MCF 10A (cell line): Measurements from ENCODE around the gene ZNF480. TPM values are rescaled to one million over a fixed set of nuclear protein-coding genes. Genes with fewer than 3 reads are reported as not detected.
A peak's percentile ranks its signal among the peaks of the same experiment; 100 is the strongest.
"Not testable (repeated sequence)": the region's sequence is repeated elsewhere in the genome, so short reads cannot be mapped to it uniquely, and the experiment has no call there.

Source experiments
- Bru-seq: library from RNA; stranded (reverse); fragments of 400-500 nt; gene quantifications from one replicate; lab custom pipeline; 2021; lab: Mats Ljungman, UMichigan
- BruChase-seq, 2 experiments: library from RNA; stranded (reverse); fragments of 400-500 nt; gene quantifications; one replicate each; lab custom pipeline; 2021; lab: Mats Ljungman, UMichigan
- BruUV-seq: library from RNA; stranded (reverse); fragments of 400-500 nt; replicated peaks from 2 replicates; lab custom pipeline; 2021; lab: Mats Ljungman, UMichigan
- CTCF ChIA-PET: fragments of 300-600 bp; sonication (Branson Sonifier 250); formaldehyde crosslinking; extraction: SDS; loops from one replicate; lab custom pipeline; 2021; ENCODE audit warnings: antibody characterized with exemption, inconsistent platforms; lab: Yijun Ruan, JAX
- POLR2A ChIA-PET: fragments of 300-600, 350-650 bp; sonication (Branson Sonifier 250); formaldehyde crosslinking; extraction: SDS; loops from one replicate; lab custom pipeline; 2020; ENCODE audit warnings: antibody characterized with exemption, inconsistent platforms; lab: Yijun Ruan, JAX
- DNase-seq: peaks from one replicate; pipeline ENCODE4 v3.0.0-alpha.2; 2018; ENCODE audit not compliant: unreplicated experiment
- H3K27ac Mint-ChIP-seq: one replicate; pipeline ENCODE4 v1.8.0; 2022; ENCODE audit warnings: mild to moderate bottlenecking, low read depth, mixed read lengths; ENCODE audit not compliant: unreplicated experiment
- H3K27me3 Mint-ChIP-seq: one replicate; pipeline ENCODE4 v1.8.0; 2022; ENCODE audit warnings: mixed read lengths; ENCODE audit not compliant: insufficient read depth, unreplicated experiment
- H3K36me3 Mint-ChIP-seq: one replicate; pipeline ENCODE4 v1.8.0; 2022; ENCODE audit warnings: mild to moderate bottlenecking, moderate library complexity, mixed read lengths; ENCODE audit not compliant: insufficient read depth, unreplicated experiment
- H3K4me1 Mint-ChIP-seq: one replicate; pipeline ENCODE4 v1.8.0; 2022; ENCODE audit warnings: mixed read lengths; ENCODE audit not compliant: insufficient read depth, unreplicated experiment
- H3K4me3 Mint-ChIP-seq: one replicate; pipeline ENCODE4 v1.8.0; 2022; ENCODE audit warnings: mild to moderate bottlenecking, moderate library complexity, mixed read lengths; ENCODE audit not compliant: unreplicated experiment
- H3K9me3 Mint-ChIP-seq: one replicate; pipeline ENCODE4 v1.8.0; 2022; ENCODE audit warnings: mixed read lengths; ENCODE audit not compliant: unreplicated experiment
- CTCF ChIP-seq: fragments of 200-600 bp; IDR thresholded peaks from one replicate; pipeline ENCODE4 v1.8.0; 2022; ENCODE audit warnings: antibody characterized with exemption, mild to moderate bottlenecking; ENCODE audit not compliant: unreplicated experiment
- intact Hi-C: fragments of 100-400 bp; cut with micrococcal nuclease; formaldehyde crosslinking; loops from 2 replicates; pipeline ENCODE4 v1.14.1; 2022
- long read RNA-seq: library from polyadenylated mRNA; stranded (forward); transcript quantifications from one replicate; pipeline ENCODE4 v2.0.0, GENCODE V29; 2022
- total RNA-seq: library from RNA; stranded (reverse); gene quantifications from 2 replicates; pipeline ENCODE4 v1.2.3, GENCODE V29; 2022

Gene ZNF480
- total RNA-seq: 13.1 and 15.8 TPM in 2 replicates
- Bru-seq, nascent RNA: percentile 79 among the genes with signal in this experiment
- BruChase-seq, experiment 1, labeled RNA remaining after a 6-hour chase: percentile 70 among the genes with signal in this experiment
- percentile 81 among the genes with signal in this experiment for BruChase-seq, experiment 2, labeled RNA remaining after a 2-hour chase
- long read RNA-seq, full-length matches to known transcripts: 7 of 13 reads
- long read RNA-seq, partial matches to known transcripts: 1 of 13 reads
- long read RNA-seq, other reads (novel, unspliced or antisense): 5 of 13 reads

GRCh38 chr19:52296773-52297600, at the start of gene ZNF480:
ZNF480 (plus strand) TSS chr19:52297169; CDS start chr19:52300413, 3,244 bp downstream.
- Mint-ChIP-seq H3K27ac (peak within 1 kb of the TSS; percentile 85), H3K36me3 (peaks cover 54% of the 10 kb centered on the region), H3K9me3 (peaks cover 35% of the 10 kb centered on the region), H3K27me3 (no peaks in the 10 kb centered on the region), H3K4me1 (peaks cover 13% of the 10 kb centered on the region), H3K4me3 (peak within 1 kb of the TSS; percentile 90)
- peak; percentile 69 for DNase-seq
- TSS peak; percentile 78 for BruUV-seq
- CTCF ChIA-PET: no interaction called here
- POLR2A ChIA-PET: interaction anchor here (0.5 to 0.6 kb wide), 2 partner anchors 9 to 107 kb away, joined by 3 read pairs; partner anchors contain the start of gene PPP2R1A
- intact Hi-C loops: no loop called here
- TF ChIP-seq CTCF: no peak

GRCh38 chr19:52248241-52248640, 48.7 kb upstream of the ZNF480 start:
- peak; percentile 35 for DNase-seq
- no peaks in the 10 kb centered on the region for H3K4me1 Mint-ChIP-seq
- intact Hi-C loops: no loop called here

GRCh38 chr19:52258426-52258825, 38.5 kb upstream of the ZNF480 start:
- intact Hi-C loops: no loop called here

More at GRCh38 chr19:52248241-52248640, 48.7 kb upstream of the ZNF480 start:
- Mint-ChIP-seq H3K27ac (no peak overlapping the region), H3K9me3 (no peaks in the 10 kb centered on the region), H3K4me3 (no peak overlapping the region), H3K36me3 (no peaks in the 10 kb centered on the region), H3K27me3 (no peaks in the 10 kb centered on the region)
- BruUV-seq: no TSS peak
- POLR2A ChIA-PET: interaction anchor here (0.6 to 1.2 kb wide), 3 partner anchors 18 to 83 kb away, joined by 3 read pairs; no protein-coding TSS in a partner anchor
- peak; percentile 41 for TF ChIP-seq CTCF
- CTCF ChIA-PET: interaction anchor here (0.5 to 1.8 kb wide), 10 partner anchors 9 to 503 kb away, joined by 3 to 6 read pairs (median 4); no protein-coding TSS in a partner anchor

GRCh38 chr19:52265556-52265955, 31.4 kb upstream of the ZNF480 start:
- H3K9me3 Mint-ChIP-seq, H3K36me3 Mint-ChIP-seq, H3K4me1 Mint-ChIP-seq, H3K27me3 Mint-ChIP-seq, H3K27ac Mint-ChIP-seq, H3K4me3 Mint-ChIP-seq, BruUV-seq, intact Hi-C loops, CTCF ChIA-PET: not testable (repeated sequence)
- peak; percentile 19 for DNase-seq
- POLR2A ChIA-PET: interaction anchor here (0.9 to 1.0 kb wide), 2 partner anchors 171 to 470 kb away, joined by 3 read pairs; no protein-coding TSS in a partner anchor

More at GRCh38 chr19:52258426-52258825, 38.5 kb upstream of the ZNF480 start:
- POLR2A ChIA-PET: no interaction called here
- no peak for TF ChIP-seq CTCF
- BruUV-seq: no TSS peak
- H3K27ac Mint-ChIP-seq: no peak overlapping the region
- H3K4me3 Mint-ChIP-seq: no peak overlapping the region
- H3K9me3 Mint-ChIP-seq: peaks cover 17% of the 10 kb centered on the region
- CTCF ChIA-PET: interaction anchor here (0.5 to 1.8 kb wide), 2 partner anchors 21 to 637 kb away, joined by 3 to 8 read pairs; no protein-coding TSS in a partner anchor
- no peaks in the 10 kb centered on the region for H3K27me3 Mint-ChIP-seq
- H3K4me1 Mint-ChIP-seq: no peaks in the 10 kb centered on the region
- DNase-seq: no peak
- H3K36me3 Mint-ChIP-seq: no peaks in the 10 kb centered on the region
